ENCODE measurements around the gene HSD17B1.

Gene HSD17B1

GRCh38 chr17:42566215-42566882 is 13.6 kb downstream of the HSD17B1 start:
- Histone ChIP-seq H2BK12ac (ENCODE audit: low read length) (no peak overlapping the region), H2BK120ac (ENCODE audit: low read depth, low read length) (no peak overlapping the region), H2BK5ac (ENCODE audit: low read length) (peak overlapping the region; percentile 68), H3K27me3 (ENCODE audit: control insufficient read depth in 3 of 3, insufficient read depth in 3 of 3, low read depth in 1 of 3, low read length in 3 of 3) (no peaks in the 10 kb centered on the region), H3K27ac (replicated peaks; ENCODE audit: low read length) (peak overlapping the region; percentile 60), H2AFZ (ENCODE audit: low read length) (peak overlapping the region; percentile 90), H3K9ac (ENCODE audit: low read depth, low read length, poor library complexity) (peak overlapping the region; percentile 94), H4K8ac (ENCODE audit: low read depth, low read length) (no peak overlapping the region), H2BK15ac (ENCODE audit: low read length) (no peak overlapping the region), H3K23ac (ENCODE audit: low read depth, low read length, poor library complexity) (peak overlapping the region; percentile 93), H2AK5ac (ENCODE audit: low read depth, low read length) (peak overlapping the region; percentile 53), H4K91ac (ENCODE audit: low read depth, low read length, poor library complexity) (no peak overlapping the region), H3K79me1 (ENCODE audit: low read depth, low read length) (peaks cover 24% of the 10 kb centered on the region), H3K4me3 (ENCODE audit: low read length in 2 of 2) (peak overlapping the region; percentile 76 to 97), H3K4ac (ENCODE audit: low read length) (no peak overlapping the region), H3K36me3 (replicated peaks in 1 of 2; ENCODE audit: control insufficient read depth in 2 of 2, insufficient read depth in 2 of 2, low read length in 2 of 2) (peaks cover 35 to 66% of the 10 kb centered on the region in 2 donors), H3K18ac (ENCODE audit: low read length) (peak overlapping the region; percentile 69), H3K14ac (ENCODE audit: low read length) (peak overlapping the region; percentile 22), H3K4me1 (ENCODE audit: control insufficient read depth in 2 of 2, insufficient read depth in 1 of 2, low read depth in 1 of 2, low read length in 2 of 2) (peaks cover 15 to 16% of the 10 kb centered on the region in 2 donors), H3K4me2 (ENCODE audit: insufficient read depth, low read length, poor library complexity, severe bottlenecking) (peak overlapping the region; percentile 82), H3K9me3 (replicated peaks in 1 of 2; ENCODE audit: control insufficient read depth in 2 of 2, insufficient read depth in 1 of 2, low read depth in 1 of 2, low read length in 2 of 2) (no peaks in the 10 kb centered on the region)
- no CpG with 5 or more reads among the region's 28 CpGs for WGBS, 2 donors (ENCODE audit: extremely low coverage in 2 of 2, insufficient read length in 2 of 2, insufficient replicate concordance in 1 of 2)
- DNase-seq (ENCODE audit: low spot score) = no peak

GRCh38 chr17:42566883-42567573 is 14.3 kb downstream of the HSD17B1 start, which contains the start of gene MLX:
Gene MLX, plus strand, starts transcription at chr17:42567100. Its CDS starts 25 bp downstream, at chr17:42567125.
- no peak within 1 kb of the TSS for H4K91ac ChIP-seq (ENCODE audit: low read depth, low read length, poor library complexity)
- H2AFZ ChIP-seq (ENCODE audit: low read length) = peak within 1 kb of the TSS; percentile 90
- H3K18ac ChIP-seq (ENCODE audit: low read length) = peak within 1 kb of the TSS; percentile 92
- peak within 1 kb of the TSS; percentile 16 for H2BK120ac ChIP-seq (ENCODE audit: low read depth, low read length)
- H3K4me1 ChIP-seq (ENCODE audit: control insufficient read depth in 2 of 2, insufficient read depth in 1 of 2, low read depth in 1 of 2, low read length in 2 of 2) = peaks cover 12 to 16% of the 10 kb centered on the region in 2 donors
- H3K4me2 ChIP-seq (ENCODE audit: insufficient read depth, low read length, poor library complexity, severe bottlenecking) = peak within 1 kb of the TSS; percentile 94
- peak within 1 kb of the TSS; percentile 60 for H3K27ac ChIP-seq (replicated peaks; ENCODE audit: low read length)
- no CpG with 5 or more reads among the region's 72 CpGs for WGBS, 2 donors (ENCODE audit: extremely low coverage in 2 of 2, insufficient read length in 2 of 2, insufficient replicate concordance in 1 of 2)
- H2BK5ac ChIP-seq (ENCODE audit: low read length) = peak within 1 kb of the TSS; percentile 68
- peaks cover 24% of the 10 kb centered on the region for H3K79me1 ChIP-seq (ENCODE audit: low read depth, low read length)
- peak within 1 kb of the TSS; percentile 97 for H3K9ac ChIP-seq (ENCODE audit: low read depth, low read length, poor library complexity)
- no peak within 1 kb of the TSS for H2BK12ac ChIP-seq (ENCODE audit: low read length)
- H3K14ac ChIP-seq (ENCODE audit: low read length) = peak within 1 kb of the TSS; percentile 96
- peak within 1 kb of the TSS; percentile 43 for H3K4ac ChIP-seq (ENCODE audit: low read length)
- H4K8ac ChIP-seq (ENCODE audit: low read depth, low read length) = no peak within 1 kb of the TSS
- no peaks in the 10 kb centered on the region for H3K9me3 ChIP-seq (replicated peaks in 1 of 2; ENCODE audit: control insufficient read depth in 2 of 2, insufficient read depth in 1 of 2, low read depth in 1 of 2, low read length in 2 of 2)
- peak within 1 kb of the TSS; percentile 76 to 97 for H3K4me3 ChIP-seq (ENCODE audit: low read length in 2 of 2)
- H3K23ac ChIP-seq (ENCODE audit: low read depth, low read length, poor library complexity) = peak within 1 kb of the TSS; percentile 93
- H3K27me3 ChIP-seq (ENCODE audit: control insufficient read depth in 3 of 3, insufficient read depth in 3 of 3, low read depth in 1 of 3, low read length in 3 of 3) = no peaks in the 10 kb centered on the region
- H2BK15ac ChIP-seq (ENCODE audit: low read length) = no peak within 1 kb of the TSS
- peaks cover 42 to 73% of the 10 kb centered on the region in 2 donors for H3K36me3 ChIP-seq (replicated peaks in 1 of 2; ENCODE audit: control insufficient read depth in 2 of 2, insufficient read depth in 2 of 2, low read length in 2 of 2)
- H2AK5ac ChIP-seq (ENCODE audit: low read depth, low read length) = peak within 1 kb of the TSS; percentile 77
- peak; percentile 87 for DNase-seq (ENCODE audit: low spot score)

DNA sequence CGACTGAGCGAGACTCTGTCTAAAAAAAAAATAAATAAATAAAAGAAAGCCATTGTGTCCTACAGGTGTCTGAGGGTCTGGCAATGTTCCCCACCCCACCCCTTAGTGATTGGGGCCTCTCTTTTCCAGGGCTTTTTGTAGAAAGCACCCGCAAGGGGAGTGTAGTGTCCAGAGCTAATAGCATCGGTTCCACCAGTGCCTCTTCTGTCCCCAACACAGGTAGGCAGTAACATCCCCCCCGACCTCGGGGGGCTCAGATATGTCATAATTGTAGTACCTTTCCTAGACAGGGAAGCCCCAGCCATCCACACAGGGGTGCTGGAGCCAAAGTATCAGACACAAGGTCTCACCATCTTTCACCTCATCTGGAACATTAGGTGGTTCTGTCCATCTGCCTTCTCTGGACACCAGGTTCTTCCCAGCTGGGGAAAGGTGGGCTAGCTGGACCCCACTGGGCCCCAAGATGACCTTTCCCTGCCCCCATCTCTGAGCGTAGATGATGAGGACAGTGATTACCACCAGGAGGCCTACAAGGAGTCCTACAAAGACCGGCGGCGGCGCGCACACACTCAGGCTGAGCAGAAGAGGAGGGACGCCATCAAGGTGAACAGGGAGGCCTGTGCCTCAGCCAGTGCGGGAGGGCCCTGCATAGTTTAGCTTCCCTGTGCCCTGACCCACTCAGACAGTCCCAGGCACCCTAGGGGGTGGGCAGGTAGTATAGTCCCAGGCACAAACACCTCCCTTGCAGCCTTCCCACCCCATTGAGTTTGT is 15.8 kb downstream of the HSD17B1 start:
- Histone ChIP-seq H2BK12ac (ENCODE audit: low read length) (no peak overlapping the region), H2BK120ac (ENCODE audit: low read depth, low read length) (no peak overlapping the region), H3K27ac (replicated peaks; ENCODE audit: low read length) (no peak overlapping the region), H3K9me3 (replicated peaks in 1 of 2; ENCODE audit: control insufficient read depth in 2 of 2, insufficient read depth in 1 of 2, low read depth in 1 of 2, low read length in 2 of 2) (no peaks in the 10 kb centered on the region), H3K4me1 (ENCODE audit: control insufficient read depth in 2 of 2, insufficient read depth in 1 of 2, low read depth in 1 of 2, low read length in 2 of 2) (peaks cover 7 to 8% of the 10 kb centered on the region in 2 donors), H3K79me1 (ENCODE audit: low read depth, low read length) (peaks cover 15% of the 10 kb centered on the region), H2AFZ (ENCODE audit: low read length) (no peak overlapping the region), H3K18ac (ENCODE audit: low read length) (no peak overlapping the region), H3K4me3 (ENCODE audit: low read length in 2 of 2) (peak overlapping the region in 1 of 2 donors; percentile 8), H2AK5ac (ENCODE audit: low read depth, low read length) (no peak overlapping the region), H3K4me2 (ENCODE audit: insufficient read depth, low read length, poor library complexity, severe bottlenecking) (no peak overlapping the region), H3K14ac (ENCODE audit: low read length) (no peak overlapping the region), H4K8ac (ENCODE audit: low read depth, low read length) (no peak overlapping the region), H2BK15ac (ENCODE audit: low read length) (no peak overlapping the region), H2BK5ac (ENCODE audit: low read length) (no peak overlapping the region), H3K4ac (ENCODE audit: low read length) (no peak overlapping the region), H3K9ac (ENCODE audit: low read depth, low read length, poor library complexity) (no peak overlapping the region), H4K91ac (ENCODE audit: low read depth, low read length, poor library complexity) (no peak overlapping the region), H3K27me3 (ENCODE audit: control insufficient read depth in 3 of 3, insufficient read depth in 3 of 3, low read depth in 1 of 3, low read length in 3 of 3) (no peaks in the 10 kb centered on the region), H3K23ac (ENCODE audit: low read depth, low read length, poor library complexity) (no peak overlapping the region), H3K36me3 (replicated peaks in 1 of 2; ENCODE audit: control insufficient read depth in 2 of 2, insufficient read depth in 2 of 2, low read length in 2 of 2) (peaks cover 52 to 82% of the 10 kb centered on the region in 2 donors)
- no peak for DNase-seq (ENCODE audit: low spot score)
- WGBS, 2 donors (ENCODE audit: extremely low coverage in 2 of 2, insufficient read length in 2 of 2, insufficient replicate concordance in 1 of 2) = no CpG with 5 or more reads among the region's 14 CpGs

Data from neuronal stem cell (in vitro differentiated cells).